KG1 (cell line): Measurements from ENCODE around the gene UBE2M.

ENCODE experiments used
- DNase-seq: peaks from one replicate; lab custom pipeline; 2025; lab: John Stamatoyannopoulos, UW

The UBE2M gene

DNA sequence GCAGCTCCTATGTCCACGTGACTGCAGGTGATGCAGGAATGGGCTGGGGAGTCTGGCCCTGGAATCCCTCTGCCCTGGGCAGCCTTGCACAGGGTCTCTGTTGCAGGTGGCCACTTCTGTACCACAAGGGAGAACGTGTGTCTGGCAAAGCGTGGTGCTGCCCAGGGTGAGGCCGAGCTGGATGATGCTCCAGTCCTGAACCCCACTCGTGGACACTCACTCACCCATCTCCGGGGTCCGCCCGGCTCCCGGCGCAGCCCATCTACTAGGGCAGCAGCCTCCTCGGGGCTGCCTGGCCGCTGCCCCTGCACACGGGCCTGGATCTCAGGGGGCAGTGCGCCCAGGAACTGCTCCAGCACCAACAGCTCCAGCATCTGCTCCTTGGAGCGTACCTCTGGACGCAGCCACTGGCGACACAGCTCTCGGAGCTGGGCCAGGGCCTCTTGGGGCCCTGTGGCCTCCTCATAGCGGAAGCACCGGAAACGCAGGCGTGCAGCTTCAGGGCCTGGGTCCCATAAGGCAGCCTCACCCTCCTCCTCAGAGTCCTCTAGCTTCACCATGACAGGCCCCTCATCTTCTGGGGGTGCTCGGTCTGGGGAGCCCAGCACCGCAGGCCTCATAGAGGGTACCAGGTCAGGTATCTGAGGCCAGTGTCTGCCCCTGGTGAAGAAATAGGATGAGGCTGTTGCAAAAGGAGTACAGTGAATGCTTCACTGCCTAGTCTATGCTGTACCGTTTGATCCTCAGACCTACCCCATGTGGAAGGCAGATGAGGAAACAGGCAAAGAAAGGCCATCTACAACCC, 12.6 kb upstream of the UBE2M start:
- DNase-seq = no peak

GRCh38 chr19:58569943-58570670, 11.7 kb upstream of the UBE2M start:
- no peak for DNase-seq

DNA sequence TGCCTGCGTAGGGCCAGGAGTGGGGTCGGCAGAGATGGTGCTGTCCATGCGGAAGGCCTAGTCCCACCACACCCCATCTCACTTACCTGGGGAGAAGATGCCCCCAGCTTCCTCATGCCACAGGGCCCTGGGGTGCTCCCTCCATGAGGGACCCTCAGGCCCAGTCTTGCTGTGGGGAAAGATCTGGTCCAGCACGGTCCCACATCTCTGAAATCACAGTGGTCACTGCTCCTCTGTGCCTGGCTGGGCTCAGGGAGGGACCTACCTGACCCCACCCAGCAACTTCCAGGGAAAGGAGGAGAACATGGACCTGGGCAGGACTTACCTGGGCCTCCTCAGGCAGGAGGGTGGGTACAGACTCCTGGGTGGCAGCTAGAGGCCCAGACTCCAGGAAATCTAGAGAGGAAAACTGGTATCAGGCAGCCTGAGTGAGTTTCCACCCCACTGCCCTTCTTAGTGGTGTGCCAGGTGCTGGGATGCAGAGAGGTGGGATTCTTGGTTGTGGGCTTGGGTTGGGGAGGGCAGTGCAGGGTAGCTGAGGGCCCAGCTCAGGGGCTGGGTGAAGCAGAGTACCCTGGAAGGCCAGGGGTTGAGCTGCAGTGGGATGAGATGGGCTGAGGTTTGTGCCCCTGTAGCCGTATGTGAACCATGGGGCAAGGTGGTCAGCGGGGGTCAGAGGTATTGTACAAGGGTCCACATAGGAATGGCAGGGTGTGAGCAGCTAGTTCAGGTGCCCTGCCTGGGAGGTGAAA, 11.0 kb upstream of the UBE2M start:
- no peak for DNase-seq

- no peak for DNase-seq
Measured at GRCh38 chr19:58568453-58569130, 10.2 kb upstream of the UBE2M start.

DNA sequence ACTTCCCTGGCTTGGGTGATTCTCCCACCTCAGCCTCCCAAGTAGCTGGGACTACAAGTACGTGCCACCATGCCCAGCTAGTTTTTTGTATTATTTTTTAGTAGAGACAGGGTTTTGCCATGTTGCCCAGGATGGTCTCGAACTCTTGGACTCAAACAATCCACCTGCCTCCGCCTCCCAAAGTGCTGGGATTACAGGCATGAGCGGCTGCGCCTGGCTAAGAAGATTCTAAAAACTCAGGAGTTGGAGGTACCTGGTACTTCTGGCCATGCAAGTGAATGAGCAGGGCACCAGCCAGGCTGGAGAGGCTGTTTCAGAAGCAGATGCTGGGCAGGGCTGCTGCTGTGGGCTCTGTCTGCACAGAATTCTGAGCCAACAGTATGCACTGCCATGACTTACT, 8.6 kb upstream of the UBE2M start:
- no peak for DNase-seq

DNA sequence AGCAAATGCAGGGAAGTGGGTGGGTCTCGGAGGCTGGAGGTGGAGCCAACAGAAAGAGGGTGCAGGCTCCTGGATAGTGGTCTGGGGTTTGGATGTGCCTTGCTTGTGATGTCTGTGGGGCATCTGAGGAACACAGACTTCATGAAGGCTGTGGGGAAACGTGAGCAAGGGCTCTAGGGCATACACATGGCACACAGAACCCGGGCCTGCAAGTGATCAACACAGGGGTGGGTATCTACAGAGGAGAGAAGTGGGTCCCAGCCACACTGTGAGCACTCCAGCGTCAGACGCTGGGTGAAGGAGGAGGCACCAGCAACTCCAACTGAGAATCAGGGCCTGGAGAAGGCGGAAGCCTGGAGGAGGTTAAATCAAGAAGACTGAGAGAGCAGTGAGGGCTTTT, 5.4 kb upstream of the UBE2M start:
- DNase-seq = no peak

- no peak for DNase-seq
Measured at GRCh38 chr19:58563034-58563573, 4.7 kb upstream of the UBE2M start.

- DNase-seq = no peak
Measured at GRCh38 chr19:58562122-58563033, 4.0 kb upstream of the UBE2M start.

DNA sequence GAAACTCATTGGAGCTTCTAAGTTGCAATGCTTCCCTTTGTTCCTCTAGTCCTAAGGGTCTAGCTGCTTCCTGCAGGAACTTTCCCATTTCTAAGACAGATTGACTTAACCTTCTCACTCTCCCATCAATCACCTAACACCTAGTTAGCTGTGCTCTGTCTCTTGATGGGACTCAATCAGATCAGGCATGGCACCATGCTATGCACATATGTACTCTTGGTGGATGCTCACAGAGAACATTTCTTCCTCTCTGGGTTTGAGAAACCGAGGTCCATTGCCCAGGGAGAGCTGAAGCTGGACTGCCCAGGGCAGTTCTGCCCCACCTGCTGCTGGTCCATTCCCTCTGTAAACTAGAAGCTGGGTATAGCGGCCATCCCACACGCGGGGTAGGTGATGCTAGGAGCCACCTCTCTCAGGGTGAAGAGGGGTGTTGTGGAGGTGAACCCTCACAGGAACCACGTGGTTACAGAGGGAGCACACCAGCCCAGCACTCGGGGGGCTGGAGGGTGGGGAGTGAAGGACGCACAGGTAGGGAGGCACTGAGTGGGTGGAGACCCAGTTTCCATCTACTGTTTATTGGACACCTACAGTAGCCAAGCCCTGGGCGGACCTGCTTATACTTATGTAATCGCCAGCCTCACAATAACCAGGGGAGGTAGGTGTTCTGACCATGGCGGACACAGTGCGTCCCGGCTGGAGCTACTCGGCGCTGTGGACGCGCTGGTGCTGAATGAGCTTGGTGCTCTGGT, 3.1 kb upstream of the UBE2M start:
- DNase-seq = no peak

GRCh38 chr19:58560921-58561320, 2.5 kb upstream of the UBE2M start:
- DNase-seq = no peak

DNA sequence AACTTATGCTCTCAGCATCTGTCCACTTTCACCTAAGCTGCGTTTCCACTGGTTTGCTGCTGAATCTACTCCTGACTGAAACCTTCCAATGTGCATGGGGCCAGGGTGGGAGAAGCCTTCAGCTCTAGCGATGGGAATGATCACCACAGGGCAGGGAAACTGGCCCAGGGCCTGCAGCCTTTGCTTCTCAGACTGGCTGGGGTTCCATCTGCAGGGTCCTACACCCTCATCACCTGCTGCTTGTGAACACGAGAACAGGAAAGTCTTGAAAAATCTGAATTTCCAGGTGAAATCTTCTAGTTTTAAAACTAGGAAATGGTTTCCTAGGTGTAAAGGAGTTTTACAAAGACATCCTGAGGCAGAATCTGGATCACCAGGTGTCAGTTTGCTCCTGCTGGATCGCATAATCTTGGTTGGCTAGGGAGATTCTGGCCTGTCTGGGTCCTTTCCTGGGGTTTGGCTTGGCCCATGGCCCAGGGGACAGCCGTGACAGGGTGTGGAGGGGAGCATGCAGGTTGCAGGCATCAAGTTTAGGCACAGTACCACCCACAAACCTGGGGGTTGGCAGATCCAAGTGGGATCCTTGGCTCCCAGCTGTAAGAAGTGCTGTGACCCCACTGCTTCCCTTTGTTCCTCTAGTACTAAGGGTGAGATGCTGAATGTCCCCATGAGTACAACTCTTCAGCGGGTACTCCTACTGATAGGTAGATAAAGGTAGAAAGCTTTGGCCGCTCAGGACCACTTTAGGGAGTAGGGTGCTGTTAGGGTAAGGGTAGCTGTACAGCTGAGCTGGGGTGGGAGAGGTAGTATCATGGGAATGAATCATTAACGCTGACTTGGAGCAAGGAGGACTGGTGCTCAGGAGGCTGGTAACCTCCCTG, 1.8 kb upstream of the UBE2M start:
- no peak for DNase-seq

DNA sequence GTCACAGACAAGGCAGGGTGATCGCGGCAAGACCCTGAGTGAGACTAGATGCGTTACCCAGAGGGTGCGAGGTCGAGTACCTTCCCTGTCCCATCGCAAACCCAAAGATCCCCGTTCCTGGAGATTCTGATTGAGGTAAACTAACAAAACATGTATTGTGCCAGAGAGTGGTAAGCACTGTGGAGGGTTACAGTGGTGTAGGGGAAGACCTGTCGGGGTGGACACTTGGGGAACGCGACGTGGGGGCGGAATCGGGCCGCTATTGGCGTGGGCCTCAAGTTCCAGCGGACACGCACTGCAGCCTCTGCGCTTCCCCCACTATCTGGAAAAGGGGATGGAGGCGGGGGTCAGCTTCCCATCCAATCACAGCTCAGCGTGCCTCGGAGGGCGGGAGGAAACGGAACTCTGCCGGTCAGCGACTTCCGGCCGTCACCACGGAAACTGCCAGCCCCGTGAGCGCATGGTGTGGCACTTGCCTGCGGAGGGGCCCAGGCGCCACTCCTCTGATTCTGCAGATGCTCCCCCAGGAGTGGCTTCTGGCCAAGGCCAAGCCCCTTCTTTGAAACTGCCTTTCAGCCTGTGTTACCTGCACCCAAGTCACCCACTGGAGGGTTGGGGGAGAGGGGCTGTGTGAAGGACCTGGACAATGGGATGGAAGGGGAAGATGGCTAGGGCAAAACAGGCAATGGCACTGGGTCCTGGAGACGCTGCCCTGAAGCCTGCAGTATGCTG, 1.0 kb upstream of the UBE2M start:
- no peak for DNase-seq

- no peak for DNase-seq
Measured at GRCh38 chr19:58558623-58559274, 338 bp upstream of the UBE2M start.

DNA sequence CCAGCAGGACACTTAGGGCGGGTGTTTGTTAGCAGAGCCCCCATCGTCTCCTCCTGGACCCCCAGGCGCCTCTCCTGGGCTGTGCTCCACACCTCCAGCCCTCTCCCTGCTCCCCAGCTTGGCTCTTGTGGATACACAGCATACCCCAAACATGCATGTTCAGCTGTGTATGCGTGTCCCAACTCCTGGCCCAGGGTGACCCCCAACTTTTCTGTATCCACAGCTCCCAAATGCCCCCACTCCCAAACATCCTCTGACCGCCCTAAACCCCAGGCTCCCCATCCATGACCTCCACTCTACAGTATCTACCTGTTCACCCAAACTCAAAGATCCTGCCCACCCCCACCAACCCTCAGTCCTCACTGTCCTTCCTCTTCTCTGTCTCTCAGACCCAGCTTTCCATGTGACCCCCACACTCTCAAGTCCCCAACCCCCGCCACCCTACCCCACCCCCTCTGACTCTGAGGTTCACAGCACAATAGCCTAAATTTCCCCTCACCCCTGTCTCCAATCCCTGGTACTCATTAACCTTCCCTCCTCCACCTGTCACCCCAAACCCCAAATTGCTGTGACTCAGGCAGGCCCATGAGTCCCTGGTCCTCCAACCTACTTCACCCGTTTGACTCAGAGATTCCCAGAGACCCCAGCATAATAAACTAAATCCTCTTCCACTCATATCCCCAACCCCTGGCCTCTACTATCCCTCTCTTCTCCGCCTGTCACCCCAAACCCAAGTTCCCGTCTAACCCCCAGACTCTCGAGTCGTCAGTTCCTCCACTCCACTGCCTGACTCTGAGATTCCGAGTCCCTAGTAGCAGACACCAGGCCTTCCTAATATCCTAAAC, 968 bp downstream of the UBE2M start:
- DNase-seq = no peak

- no peak for DNase-seq
Measured at GRCh38 chr19:58556622-58557220, 1.7 kb downstream of the UBE2M start.

DNA sequence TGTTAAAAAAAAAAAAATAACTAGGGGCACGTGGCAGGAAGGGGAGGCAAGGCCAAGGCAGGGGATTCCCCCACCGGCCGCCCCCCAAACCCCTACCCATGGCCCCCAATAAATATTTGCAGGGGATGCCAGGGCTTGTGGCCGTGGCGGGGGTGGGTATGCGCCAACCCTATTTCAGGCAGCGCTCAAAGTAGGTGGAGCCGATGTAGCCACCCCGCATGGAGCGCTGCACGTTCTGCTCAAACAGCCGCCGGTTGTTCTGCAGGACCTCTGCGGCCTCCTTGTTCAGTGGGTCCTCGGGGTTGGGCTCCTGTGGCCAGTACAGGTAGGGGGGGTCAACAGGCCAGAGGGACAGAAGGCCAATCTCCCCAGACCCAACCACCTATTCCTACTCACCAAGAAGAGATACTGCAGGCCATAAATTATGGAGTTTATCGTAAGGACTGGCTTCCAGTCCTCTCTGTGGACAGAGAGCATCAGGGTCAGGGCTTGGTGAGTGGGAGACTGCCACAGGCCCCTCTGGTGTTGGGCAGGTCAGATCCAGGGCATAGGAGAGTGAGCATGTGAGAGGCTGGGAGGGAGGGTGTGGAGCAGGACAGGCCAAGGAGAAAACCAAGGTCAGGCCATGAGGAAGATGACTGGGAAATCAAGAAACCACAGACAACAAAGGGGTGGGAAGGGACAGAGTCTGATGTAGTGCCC, 2.3 kb downstream of the UBE2M start:
- no peak for DNase-seq
